GM06990 (cell line): ENCODE results near the gene CNTN6.

Experiments
- DNase-seq: peaks from one replicate; pipeline ENCODE4 v3.0.0-alpha.2; 2011; ENCODE audit not compliant: insufficient read length; ENCODE audit errors: extremely low read depth
- H3K27me3 ChIP-seq: replicated peaks from 2 replicates; pipeline ENCODE4 v1.6.0; 2011; ENCODE audit warnings: low read length; ENCODE audit not compliant: control insufficient read depth, insufficient read depth
- H3K36me3 ChIP-seq: 2 replicates; pipeline ENCODE4 v1.5.1; 2011; ENCODE audit warnings: low read length; ENCODE audit not compliant: control insufficient read depth, insufficient read depth
- H3K4me3 ChIP-seq: replicated peaks from 2 replicates; pipeline ENCODE4 v1.5.1; 2011; ENCODE audit warnings: low read depth, mild to moderate bottlenecking, control low read depth, low read length
- TF ChIP-seq, protein P1 (sequence below): IDR thresholded peaks from 2 replicates; pipeline ENCODE4 v1.5.1; 2011; ENCODE audit warnings: low read length, control low read depth, mild to moderate bottlenecking, inconsistent platforms; ENCODE audit not compliant: insufficient read depth, poor library complexity, severe bottlenecking

The CNTN6 gene

DNA sequence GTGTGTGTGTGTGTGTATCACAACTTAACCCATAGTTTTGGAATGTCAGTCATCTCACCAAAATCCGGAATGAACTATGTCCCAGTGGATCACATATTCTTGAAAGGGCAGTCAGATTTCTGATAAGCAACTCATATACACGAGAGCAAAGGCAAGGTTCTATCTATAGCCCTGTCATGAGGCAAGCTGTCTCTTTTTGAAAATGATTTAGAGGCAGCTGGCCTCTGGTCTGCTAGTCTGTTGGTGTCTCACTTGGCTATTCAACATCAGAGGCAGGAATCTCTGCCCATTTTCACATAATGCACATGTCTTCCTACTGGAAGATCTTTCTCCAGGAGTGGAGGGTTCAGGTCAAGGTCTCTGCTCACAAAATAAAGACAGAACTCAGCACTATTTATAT lies 79.8 kb downstream of the CNTN6 start:
- H3K4me3 ChIP-seq, result no peak overlapping the region
- DNase-seq, result no peak
- H3K27me3 ChIP-seq, result no peaks in the 10 kb centered on the region
- TF ChIP-seq, protein P1, sequence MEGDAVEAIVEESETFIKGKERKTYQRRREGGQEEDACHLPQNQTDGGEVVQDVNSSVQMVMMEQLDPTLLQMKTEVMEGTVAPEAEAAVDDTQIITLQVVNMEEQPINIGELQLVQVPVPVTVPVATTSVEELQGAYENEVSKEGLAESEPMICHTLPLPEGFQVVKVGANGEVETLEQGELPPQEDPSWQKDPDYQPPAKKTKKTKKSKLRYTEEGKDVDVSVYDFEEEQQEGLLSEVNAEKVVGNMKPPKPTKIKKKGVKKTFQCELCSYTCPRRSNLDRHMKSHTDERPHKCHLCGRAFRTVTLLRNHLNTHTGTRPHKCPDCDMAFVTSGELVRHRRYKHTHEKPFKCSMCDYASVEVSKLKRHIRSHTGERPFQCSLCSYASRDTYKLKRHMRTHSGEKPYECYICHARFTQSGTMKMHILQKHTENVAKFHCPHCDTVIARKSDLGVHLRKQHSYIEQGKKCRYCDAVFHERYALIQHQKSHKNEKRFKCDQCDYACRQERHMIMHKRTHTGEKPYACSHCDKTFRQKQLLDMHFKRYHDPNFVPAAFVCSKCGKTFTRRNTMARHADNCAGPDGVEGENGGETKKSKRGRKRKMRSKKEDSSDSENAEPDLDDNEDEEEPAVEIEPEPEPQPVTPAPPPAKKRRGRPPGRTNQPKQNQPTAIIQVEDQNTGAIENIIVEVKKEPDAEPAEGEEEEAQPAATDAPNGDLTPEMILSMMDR, result no peak
- H3K36me3 ChIP-seq, result no peaks in the 10 kb centered on the region

DNA sequence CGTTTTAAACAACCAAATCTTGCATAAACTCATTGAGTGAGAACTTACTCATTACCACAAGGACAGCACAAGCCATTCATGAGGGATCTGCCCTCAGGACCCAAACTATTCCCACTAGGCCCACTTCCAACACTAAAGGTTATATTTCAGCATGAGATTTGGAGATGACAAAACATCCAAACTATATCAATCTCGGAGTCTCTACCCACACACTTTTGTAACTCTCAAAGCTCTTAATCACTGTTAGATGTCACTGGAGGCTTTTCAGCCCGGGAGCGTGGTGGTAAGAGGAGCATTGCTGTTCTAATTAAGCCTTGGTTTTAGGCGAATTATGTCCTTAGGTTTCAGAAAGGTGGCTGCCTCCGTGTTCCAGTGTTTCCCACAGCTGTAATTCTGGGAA lies 86.3 kb downstream of the CNTN6 start:
- no peak for DNase-seq
- TF ChIP-seq, protein P1, result no peak
- Histone ChIP-seq H3K27me3 (no peaks in the 10 kb centered on the region), H3K36me3 (no peaks in the 10 kb centered on the region), H3K4me3 (no peak overlapping the region)

DNA sequence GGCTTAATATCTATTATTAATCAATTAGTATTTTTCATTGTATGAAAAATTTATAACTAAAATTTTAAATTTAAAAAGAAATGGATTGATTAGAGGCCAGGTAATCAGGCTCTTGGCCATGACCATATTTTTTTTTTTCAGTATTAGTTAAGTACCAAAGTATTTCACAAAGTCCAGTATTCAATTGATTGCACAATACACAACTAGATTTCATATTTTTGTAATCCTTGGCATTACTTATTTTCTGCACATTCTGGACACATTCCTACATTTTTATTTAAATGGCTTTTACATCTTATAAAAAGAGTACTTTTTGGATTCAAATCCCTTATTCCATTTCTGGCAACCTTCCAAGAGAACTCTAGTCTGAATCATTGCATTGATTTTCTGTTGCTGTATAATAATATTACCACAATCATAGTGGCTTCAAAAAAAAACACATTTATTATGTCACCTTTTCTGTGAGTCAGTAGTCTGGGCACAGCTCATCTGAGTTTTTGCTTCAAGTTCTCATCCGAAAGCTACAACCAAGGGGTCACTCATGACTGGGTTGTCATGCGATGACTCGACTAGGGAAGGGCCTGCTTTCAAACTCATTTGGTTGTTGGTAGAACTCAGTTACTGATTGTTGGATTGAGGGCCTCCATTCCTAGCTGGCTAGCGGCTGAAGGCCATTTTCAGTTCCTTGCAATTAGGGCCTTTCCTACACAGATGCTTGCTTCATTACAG lies 90.7 kb downstream of the CNTN6 start:
- no peak for DNase-seq
- Histone ChIP-seq H3K36me3 (no peaks in the 10 kb centered on the region), H3K4me3 (no peak overlapping the region), H3K27me3 (no peaks in the 10 kb centered on the region)
- TF ChIP-seq, protein P1, result no peak

DNA sequence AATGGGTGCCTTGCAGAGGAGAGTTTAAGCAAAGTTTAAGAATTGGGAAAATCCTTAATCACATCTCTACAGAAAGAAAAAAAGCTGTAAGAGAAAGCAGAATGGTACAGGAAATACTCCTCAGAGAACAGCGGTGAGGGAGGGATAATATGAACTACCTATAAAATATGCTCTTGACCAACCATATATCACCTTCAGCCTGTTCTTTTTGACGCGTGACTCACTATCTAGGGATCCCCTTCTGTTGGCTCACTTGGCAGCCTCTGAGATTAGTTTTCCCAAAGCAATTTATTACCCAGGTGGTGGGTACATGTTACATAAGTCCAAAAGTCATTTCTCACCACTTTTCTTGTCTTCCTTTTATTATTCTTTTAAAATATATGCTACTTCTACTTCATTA lies 97.7 kb downstream of the CNTN6 start:
- Histone ChIP-seq H3K36me3 (no peaks in the 10 kb centered on the region), H3K4me3 (no peak overlapping the region), H3K27me3 (no peaks in the 10 kb centered on the region)
- TF ChIP-seq, protein P1, result no peak
- no peak for DNase-seq

DNA sequence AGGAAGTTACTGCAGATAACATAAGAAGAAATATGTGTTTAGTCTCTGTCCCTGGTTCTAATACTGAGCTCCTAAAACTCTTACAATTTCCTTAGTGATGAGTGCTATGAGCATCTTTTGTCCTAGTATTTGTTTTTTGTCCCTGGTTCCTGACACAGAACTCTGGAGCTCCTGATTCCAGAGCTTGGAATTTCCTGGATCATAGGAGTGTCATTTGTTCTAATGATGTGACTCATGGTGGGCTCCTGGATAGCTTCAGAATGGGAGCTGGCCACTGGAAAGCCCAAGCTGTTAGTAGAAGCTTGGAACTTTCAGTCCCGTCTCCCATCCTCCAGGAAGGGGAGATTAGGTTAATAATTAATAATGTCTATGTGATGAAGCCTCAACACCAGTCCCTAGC lies 98.2 kb downstream of the CNTN6 start:
- no peaks in the 10 kb centered on the region for H3K36me3 ChIP-seq
- TF ChIP-seq, protein P1, result no peak
- H3K4me3 ChIP-seq, result no peak overlapping the region
- no peak for DNase-seq
- H3K27me3 ChIP-seq, result no peaks in the 10 kb centered on the region

DNA sequence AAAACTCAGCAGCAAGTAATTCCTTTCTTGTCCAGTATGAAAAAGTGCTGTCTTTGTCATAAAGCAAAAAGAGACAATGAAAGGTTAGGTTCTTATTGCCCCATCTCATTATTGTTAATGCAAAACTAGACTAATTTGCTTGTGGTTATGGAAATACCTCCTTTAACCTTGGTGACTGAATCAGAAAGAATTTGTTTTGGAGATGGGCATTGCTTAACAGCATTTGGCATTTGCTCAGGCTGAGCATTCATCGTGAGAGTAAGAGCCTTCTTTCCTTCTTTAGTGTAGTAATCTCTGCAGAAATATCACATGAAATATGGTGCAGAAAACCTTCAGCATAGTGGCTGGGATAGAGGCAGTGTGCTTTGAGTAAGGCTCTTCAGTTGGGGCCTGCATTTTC lies 103.1 kb downstream of the CNTN6 start:
- no peak overlapping the region for H3K4me3 ChIP-seq
- DNase-seq, result no peak
- TF ChIP-seq, protein P1, result no peak
- H3K36me3 ChIP-seq, result no peaks in the 10 kb centered on the region
- H3K27me3 ChIP-seq, result no peaks in the 10 kb centered on the region
